IMR-90 (cell line): ENCODE results near the gene CDC42EP1. TPM values are rescaled to one million over a fixed set of nuclear protein-coding genes. Genes with fewer than 3 reads are reported as not detected.

ENCODE experiments used
- BHLHE40 ChIP-seq: fragments of 150-350 bp; IDR thresholded peaks from 2 replicates; pipeline ENCODE4 v1.6.1; 2016; ENCODE audit warnings: mild to moderate bottlenecking, low read depth, low read length
- POLR2A ChIP-seq: IDR thresholded peaks from 2 replicates; pipeline ENCODE4 v1.6.1; 2012; ENCODE audit warnings: mild to moderate bottlenecking, low read depth, low read length
- RFX5 ChIP-seq: IDR thresholded peaks from 2 replicates; pipeline ENCODE4 v1.8.0; 2012; ENCODE audit warnings: low read depth, mild to moderate bottlenecking, low read length, moderate library complexity
- microRNA-seq, 2 experiments: library from miRNA; stranded (forward) in 1 of 2; unstranded in 1 of 2; fragments of 10-50 nt in 1 of 2; fragments of <30 nt in 1 of 2; gene quantifications in 1 of 2; microRNA quantifications in 1 of 2; one replicate each; pipeline versions ENCODE3 to v1.1.0; 2013 to 2020; ENCODE audit not compliant: insufficient read depth in 1 of 2, insufficient read length in 1 of 2, unreplicated experiment in 1 of 2
- polyA plus RNA-seq, 3 experiments: library from polyadenylated mRNA; depleted of rRNA; stranded (reverse); fragments of >200 nt; gene quantifications; 2 replicates each; pipeline ENCODE4 v1.2.3, GENCODE V29; 2012; ENCODE audit warnings: low replicate concordance in 1 of 3
- small RNA-seq, 5 experiments: library from RNA; depleted of rRNA; stranded (forward); fragments of <200 nt; gene quantifications; one replicate each; pipeline ENCODE3, GENCODE V24; 2012
- total RNA-seq: library from RNA; depleted of rRNA; stranded (reverse); fragments of >200 nt; gene quantifications from 2 replicates; pipeline ENCODE4 v1.2.3, GENCODE V29; 2012; rRNA removed
- TF ChIP-seq, protein P1 (sequence below): fragments of 150-350 bp; IDR thresholded peaks from 2 replicates; pipeline ENCODE4 v1.6.1; 2016; ENCODE audit warnings: low read depth, mild to moderate bottlenecking, low read length, moderate library complexity, borderline replicate concordance

Gene CDC42EP1
- total and polyA plus RNA-seq, 2 of the 4 experiments (the other 2 are of a cell fraction): 4.7 to 47.3 TPM

GRCh38 chr22:37618674-37619073, 58.4 kb downstream of the CDC42EP1 start (continued):
- TF ChIP-seq POLR2A (no peak), RFX5 (no peak), BHLHE40 (no peak)
- TF ChIP-seq, protein P1, sequence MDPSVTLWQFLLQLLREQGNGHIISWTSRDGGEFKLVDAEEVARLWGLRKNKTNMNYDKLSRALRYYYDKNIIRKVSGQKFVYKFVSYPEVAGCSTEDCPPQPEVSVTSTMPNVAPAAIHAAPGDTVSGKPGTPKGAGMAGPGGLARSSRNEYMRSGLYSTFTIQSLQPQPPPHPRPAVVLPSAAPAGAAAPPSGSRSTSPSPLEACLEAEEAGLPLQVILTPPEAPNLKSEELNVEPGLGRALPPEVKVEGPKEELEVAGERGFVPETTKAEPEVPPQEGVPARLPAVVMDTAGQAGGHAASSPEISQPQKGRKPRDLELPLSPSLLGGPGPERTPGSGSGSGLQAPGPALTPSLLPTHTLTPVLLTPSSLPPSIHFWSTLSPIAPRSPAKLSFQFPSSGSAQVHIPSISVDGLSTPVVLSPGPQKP: no peak

Small RNA genes within 50 kb of the gene (microRNA-seq; reads per million reads assigned to microRNA genes)
- not detected for gene RF00017 (ENCODE audit: insufficient read depth, insufficient read length)

Small RNA genes within 50 kb of the gene (small RNA-seq; reads per million reads assigned to genes)
- 0 reads per million in 5 experiments for gene RF00017

Other genes starting within 250 kb of the CDC42EP1 start
- gene ELFN2, start 133.0 kb upstream of the CDC42EP1 start, total RNA-seq: 0.72 and 0.83 TPM in 2 replicates
- gene ELFN2, start 133.0 kb upstream of the CDC42EP1 start, polyA plus RNA-seq (2012; rRNA removed): 5.0 and 6.3 TPM in 2 replicates
- gene MFNG, start 74.1 kb upstream of the CDC42EP1 start, total RNA-seq: not detected in 2 replicates
- gene MFNG, start 74.1 kb upstream of the CDC42EP1 start, polyA plus RNA-seq (2012; rRNA removed): 0.15 and 0.24 TPM in 2 replicates
- 6.1 TPM in 2 replicates for gene CARD10, start 41.1 kb upstream of the CDC42EP1 start, total RNA-seq
- 18.4 and 19.8 TPM in 2 replicates for gene CARD10, start 41.1 kb upstream of the CDC42EP1 start, polyA plus RNA-seq (2012; rRNA removed)
- not detected in 2 replicates for gene LGALS2, start 19.6 kb downstream of the CDC42EP1 start, total RNA-seq
- not detected in 2 replicates for gene LGALS2, start 19.6 kb downstream of the CDC42EP1 start, polyA plus RNA-seq (2012; rRNA removed)
- 17.2 and 19.7 TPM in 2 replicates for gene GGA1, start 48.4 kb downstream of the CDC42EP1 start, total RNA-seq
- gene GGA1, start 48.4 kb downstream of the CDC42EP1 start, polyA plus RNA-seq (2012; rRNA removed): 48.5 and 50.4 TPM in 2 replicates
- 8.8 and 10.8 TPM in 2 replicates for gene SH3BP1, start 79.2 kb downstream of the CDC42EP1 start, total RNA-seq
- gene SH3BP1, start 79.2 kb downstream of the CDC42EP1 start, polyA plus RNA-seq (2012; rRNA removed): 30.0 and 33.3 TPM in 2 replicates
- gene PDXP, start 98.2 kb downstream of the CDC42EP1 start, total RNA-seq: 5.4 and 5.6 TPM in 2 replicates
- 24.1 and 26.5 TPM in 2 replicates for gene PDXP, start 98.2 kb downstream of the CDC42EP1 start, polyA plus RNA-seq (2012; rRNA removed)
- gene LGALS1, start 115.2 kb downstream of the CDC42EP1 start, total RNA-seq: 9,081 and 15,383 TPM in 2 replicates
- gene LGALS1, start 115.2 kb downstream of the CDC42EP1 start, polyA plus RNA-seq (2012; rRNA removed): 11,896 and 18,749 TPM in 2 replicates
- 16.0 and 29.7 TPM in 2 replicates for gene NOL12, start 125.9 kb downstream of the CDC42EP1 start, total RNA-seq
- 25.6 and 25.7 TPM in 2 replicates for gene NOL12, start 125.9 kb downstream of the CDC42EP1 start, polyA plus RNA-seq (2012; rRNA removed)
- 46.4 and 47.5 TPM in 2 replicates for gene TRIOBP, start 136.6 kb downstream of the CDC42EP1 start, total RNA-seq
- 65.5 and 69.8 TPM in 2 replicates for gene TRIOBP, start 136.6 kb downstream of the CDC42EP1 start, polyA plus RNA-seq (2012; rRNA removed)
- 25.6 and 32.3 TPM in 2 replicates for gene GCAT, start 247.5 kb downstream of the CDC42EP1 start, total RNA-seq
- gene GCAT, start 247.5 kb downstream of the CDC42EP1 start, polyA plus RNA-seq (2012; rRNA removed): 20.6 and 26.2 TPM in 2 replicates